NT2/D1 (cell line): ENCODE data around the gene ADGRD2.
"Not testable (repeated sequence)": the region's sequence is repeated elsewhere in the genome, so short reads cannot be mapped to it uniquely, and the experiment has no call there.

Experiments used
- DNase-seq: peaks from one replicate; pipeline ENCODE4 v3.0.0-alpha.2; 2011; ENCODE audit warnings: low read depth, low spot score
- H3K27me3 ChIP-seq: 2 replicates; pipeline ENCODE4 v1.6.0; 2011; ENCODE audit warnings: mild to moderate bottlenecking; ENCODE audit not compliant: insufficient read length, insufficient read depth
- H3K36me3 ChIP-seq: 2 replicates; pipeline ENCODE4 v1.6.1; 2011; ENCODE audit warnings: mild to moderate bottlenecking, low read length, mixed read lengths; ENCODE audit not compliant: insufficient read depth, insufficient read length
- H3K4me1 ChIP-seq: 2 replicates; pipeline ENCODE4 v1.5.1; 2011; ENCODE audit not compliant: insufficient read depth, insufficient read length
- H3K4me3 ChIP-seq: 2 replicates; pipeline ENCODE4 v1.5.1; 2011; ENCODE audit warnings: low read depth; ENCODE audit not compliant: insufficient read length
- H3K9ac ChIP-seq: 2 replicates; pipeline ENCODE4 v1.6.0; 2011; ENCODE audit warnings: low read depth; ENCODE audit not compliant: insufficient read length
- H3K9me3 ChIP-seq: 2 replicates; pipeline ENCODE4 v1.5.1; 2011; ENCODE audit warnings: mild to moderate bottlenecking, low read length; ENCODE audit not compliant: insufficient read depth
- SUZ12 ChIP-seq: IDR thresholded peaks from 2 replicates; pipeline ENCODE4 v1.6.1; 2011; ENCODE audit not compliant: insufficient read length, insufficient read depth; ENCODE audit errors: extremely low read depth
- YY1 ChIP-seq: IDR thresholded peaks from 2 replicates; pipeline ENCODE4 v1.6.1; 2011; ENCODE audit not compliant: insufficient read length, insufficient read depth
- ZNF274 ChIP-seq: IDR thresholded peaks from 2 replicates; pipeline ENCODE4 v1.6.1; 2011; ENCODE audit warnings: mild to moderate bottlenecking, low read depth, low read length

Gene ADGRD2

GRCh38 chr9:124415102-124415851 is 35.0 kb upstream of the ADGRD2 start, which contains the start of gene PSMB7:
Gene PSMB7 (minus strand): TSS chr9:124415442. CDS start chr9:124415425, 17 bp downstream.
- H3K9ac ChIP-seq = peak within 1 kb of the TSS; percentile 89
- TF ChIP-seq SUZ12 (no peak), ZNF274 (no peak), YY1 (peak; percentile 82)

GRCh38 chr9:124415852-124416484 is 34.3 kb upstream of the ADGRD2 start:
- DNase-seq = no peak
- H3K36me3 ChIP-seq = peaks cover 38% of the 10 kb centered on the region
- peaks cover 5% of the 10 kb centered on the region; the same call in 1 of the 2 replicates for H3K9me3 ChIP-seq
- no peak for TF ChIP-seq ZNF274
- no peak for TF ChIP-seq YY1
- no peak for TF ChIP-seq SUZ12
- H3K4me1 ChIP-seq = peaks cover 6% of the 10 kb centered on the region
- no peak overlapping the region for H3K4me3 ChIP-seq
- no peak overlapping the region for H3K9ac ChIP-seq
- no peaks in the 10 kb centered on the region for H3K27me3 ChIP-seq

More at GRCh38 chr9:124415102-124415851, 35.0 kb upstream of the ADGRD2 start, which contains the start of gene PSMB7:
- H3K27me3 ChIP-seq = no peaks in the 10 kb centered on the region
- H3K4me1 ChIP-seq = peaks cover 6% of the 10 kb centered on the region
- peak; percentile 98 for DNase-seq
- peaks cover 45% of the 10 kb centered on the region for H3K36me3 ChIP-seq
- H3K4me3 ChIP-seq = peak within 1 kb of the TSS; percentile 87
- peaks cover 5% of the 10 kb centered on the region; the same call in 1 of the 2 replicates for H3K9me3 ChIP-seq

- no peak for DNase-seq
Measured at GRCh38 chr9:124419832-124420489, 30.3 kb upstream of the ADGRD2 start.

GRCh38 chr9:124420991-124421543 is 29.2 kb upstream of the ADGRD2 start:
- Histone ChIP-seq H3K27me3 (no peaks in the 10 kb centered on the region), H3K9me3 (no peaks in the 10 kb centered on the region), H3K36me3 (no peaks in the 10 kb centered on the region), H3K4me1 (peaks cover 6% of the 10 kb centered on the region), H3K9ac (no peak overlapping the region), H3K4me3 (no peak overlapping the region)
- no peak for DNase-seq
- TF ChIP-seq ZNF274 (no peak), SUZ12 (no peak), YY1 (no peak)

More at GRCh38 chr9:124419832-124420489, 30.3 kb upstream of the ADGRD2 start:
- H3K36me3 ChIP-seq = no peaks in the 10 kb centered on the region
- H3K9me3 ChIP-seq = peaks cover 5% of the 10 kb centered on the region; the same call in 1 of the 2 replicates
- peaks cover 6% of the 10 kb centered on the region for H3K4me1 ChIP-seq
- no peak overlapping the region for H3K9ac ChIP-seq
- no peak overlapping the region for H3K4me3 ChIP-seq
- H3K27me3 ChIP-seq = no peaks in the 10 kb centered on the region
- no peak for TF ChIP-seq ZNF274
- TF ChIP-seq SUZ12 = no peak
- no peak for TF ChIP-seq YY1

GRCh38 chr9:124423155-124423554 is 27.1 kb upstream of the ADGRD2 start:
- Histone ChIP-seq H3K27me3 (no peaks in the 10 kb centered on the region), H3K4me3 (no peak overlapping the region), H3K9me3 (no peaks in the 10 kb centered on the region), H3K36me3 (no peaks in the 10 kb centered on the region), H3K4me1 (peaks cover 6% of the 10 kb centered on the region), H3K9ac (no peak overlapping the region)
- TF ChIP-seq ZNF274 (no peak), YY1 (no peak), SUZ12 (no peak)
- no peak for DNase-seq

GRCh38 chr9:124423591-124423990 is 26.7 kb upstream of the ADGRD2 start:
- H3K27me3 ChIP-seq = no peaks in the 10 kb centered on the region
- H3K9ac ChIP-seq = no peak overlapping the region
- no peak for DNase-seq
- TF ChIP-seq ZNF274 (no peak), YY1 (no peak), SUZ12 (no peak)
- H3K4me3 ChIP-seq = no peak overlapping the region
- H3K36me3 ChIP-seq = no peaks in the 10 kb centered on the region
- H3K4me1 ChIP-seq = peaks cover 6% of the 10 kb centered on the region
- no peaks in the 10 kb centered on the region for H3K9me3 ChIP-seq

GRCh38 chr9:124425733-124426132 is 24.5 kb upstream of the ADGRD2 start:
- not testable (repeated sequence) for H3K9me3 ChIP-seq, H3K27me3 ChIP-seq, H3K9ac ChIP-seq, DNase-seq, H3K36me3 ChIP-seq, H3K4me1 ChIP-seq, H3K4me3 ChIP-seq
